Body of pancreas (tissue), 4 donors: Measurements from ENCODE around the gene SUGT1.
"Not testable (repeated sequence)": the region's sequence is repeated elsewhere in the genome, so short reads cannot be mapped to it uniquely, and the experiment has no call there.

Experiments
- CTCF ChIP-seq, 7 experiments: fragments of 450-650 bp in 4 of 7; fragments of 200-600 bp in 3 of 7; sonication (generic) in 3 of 7; IDR thresholded peaks; one replicate each; pipeline ENCODE4 v1.5.1; 2016 to 2019; ENCODE audit warnings: antibody characterized with exemption in 7 of 7
- POLR2A ChIP-seq, 3 donors: fragments of 450-650 bp; IDR thresholded peaks; one replicate each; pipeline ENCODE4 v1.6.1; 2016; ENCODE audit warnings: antibody characterized with exemption in 3 of 3, mild to moderate bottlenecking in 2 of 3

- TF ChIP-seq CTCF (IDR thresholded peaks at IDR 0.05), result peak in 6 of 7 experiments; percentile 18 to 59 (median 40)
- not testable (repeated sequence) for TF ChIP-seq POLR2A (IDR thresholded peaks at IDR 0.05)
These were observed 43.5 kb upstream of the SUGT1 start for GRCh38 chr13:52609013-52609606.
